Astrocyte of the hippocampus (primary cell): ENCODE data around the gene ETV3L.
"Not testable (repeated sequence)": the region's sequence is repeated elsewhere in the genome, so short reads cannot be mapped to it uniquely, and the experiment has no call there.

Experiments used
- DNase-seq: peaks from one replicate; pipeline ENCODE4 v3.0.0; 2011; ENCODE audit warnings: low read depth, low spot score

ETV3L gene

GRCh38 chr1:157080714-157081113 lies 18.9 kb downstream of the ETV3L start:
- DNase-seq: no peak

- DNase-seq: no peak
These were observed 22.2 kb downstream of the ETV3L start for GRCh38 chr1:157077394-157077793.

GRCh38 chr1:157073944-157074685 lies 25.5 kb downstream of the ETV3L start:
- peak; percentile 58 for DNase-seq

GRCh38 chr1:157069601-157070000 lies 30.0 kb downstream of the ETV3L start:
- no peak for DNase-seq

GRCh38 chr1:157059241-157059640 lies 40.4 kb downstream of the ETV3L start:
- DNase-seq: not testable (repeated sequence)

- no peak for DNase-seq
These were observed 43.3 kb downstream of the ETV3L start for GRCh38 chr1:157056269-157056668.

GRCh38 chr1:157055729-157056128 lies 43.9 kb downstream of the ETV3L start:
- not testable (repeated sequence) for DNase-seq

- DNase-seq: no peak
These were observed 48.8 kb downstream of the ETV3L start for GRCh38 chr1:157050836-157051235.

- DNase-seq: no peak
These were observed 52.6 kb downstream of the ETV3L start for GRCh38 chr1:157047062-157047410.

- peak; percentile 97 for DNase-seq
These were observed 54.1 kb downstream of the ETV3L start, which contains the start of gene ARHGEF11 for GRCh38 chr1:157045250-157046218. Gene ARHGEF11, minus strand, starts transcription at chr1:157045742. Its CDS starts 1,412 bp downstream, at chr1:157044330.

GRCh38 chr1:157044326-157044725 lies 55.3 kb downstream of the ETV3L start:
- DNase-seq: no peak

GRCh38 chr1:157043685-157044084 lies 55.9 kb downstream of the ETV3L start:
- DNase-seq: no peak

GRCh38 chr1:157042846-157043245 lies 56.8 kb downstream of the ETV3L start:
- DNase-seq: no peak
